RWPE2 (cell line): Measurements from ENCODE around the gene CENPK.

Experiments used
- ATAC-seq: fragments of 200-7000 bp; cut with Tn5 transposase; 3 replicates; pipeline ENCODE4 v1.9.1; 2021; ENCODE audit warnings: low read depth
- DNase-seq: peaks from one replicate; pipeline ENCODE4 v3.0.0-alpha.2; 2020; ENCODE audit warnings: low spot score
- H3K27ac ChIP-seq: fragments of 450-650 bp; 2 replicates; pipeline ENCODE4 v1.5.1; 2017; ENCODE audit warnings: mild to moderate bottlenecking; ENCODE audit not compliant: poor library complexity, severe bottlenecking
- H3K27me3 ChIP-seq: fragments of 250-450 bp; sonication (Bioruptor Pico); 2 replicates; pipeline ENCODE4 v1.5.1; 2021; ENCODE audit warnings: mild to moderate bottlenecking, moderate library complexity; ENCODE audit not compliant: insufficient read depth, poor library complexity, severe bottlenecking
- H3K36me3 ChIP-seq: fragments of 250-450 bp; sonication (Bioruptor Pico); 2 replicates; pipeline ENCODE4 v1.5.1; 2020; ENCODE audit warnings: low read depth, mild to moderate bottlenecking, moderate library complexity
- H3K4me1 ChIP-seq: fragments of 250-450 bp; sonication (Bioruptor Pico); 2 replicates; pipeline ENCODE4 v1.5.1; 2021; ENCODE audit warnings: mild to moderate bottlenecking, moderate library complexity; ENCODE audit not compliant: insufficient read depth, poor library complexity, severe bottlenecking
- H3K4me3 ChIP-seq: fragments of 250-450 bp; sonication (Bioruptor Pico); 2 replicates; pipeline ENCODE4 v1.5.1; 2021; ENCODE audit warnings: mild to moderate bottlenecking, moderate library complexity; ENCODE audit not compliant: severe bottlenecking
- H3K9me3 ChIP-seq: fragments of 250-450 bp; sonication (Bioruptor Pico); 2 replicates; pipeline ENCODE4 v1.5.1; 2021; ENCODE audit warnings: mild to moderate bottlenecking, moderate library complexity; ENCODE audit not compliant: severe bottlenecking
- TF ChIP-seq, protein P1 (sequence below): fragments of 450-650 bp; IDR thresholded peaks from one replicate; pipeline ENCODE4 v1.5.1; 2017; ENCODE audit warnings: mild to moderate bottlenecking, moderate library complexity; ENCODE audit not compliant: poor library complexity, severe bottlenecking

Gene CENPK

DNA sequence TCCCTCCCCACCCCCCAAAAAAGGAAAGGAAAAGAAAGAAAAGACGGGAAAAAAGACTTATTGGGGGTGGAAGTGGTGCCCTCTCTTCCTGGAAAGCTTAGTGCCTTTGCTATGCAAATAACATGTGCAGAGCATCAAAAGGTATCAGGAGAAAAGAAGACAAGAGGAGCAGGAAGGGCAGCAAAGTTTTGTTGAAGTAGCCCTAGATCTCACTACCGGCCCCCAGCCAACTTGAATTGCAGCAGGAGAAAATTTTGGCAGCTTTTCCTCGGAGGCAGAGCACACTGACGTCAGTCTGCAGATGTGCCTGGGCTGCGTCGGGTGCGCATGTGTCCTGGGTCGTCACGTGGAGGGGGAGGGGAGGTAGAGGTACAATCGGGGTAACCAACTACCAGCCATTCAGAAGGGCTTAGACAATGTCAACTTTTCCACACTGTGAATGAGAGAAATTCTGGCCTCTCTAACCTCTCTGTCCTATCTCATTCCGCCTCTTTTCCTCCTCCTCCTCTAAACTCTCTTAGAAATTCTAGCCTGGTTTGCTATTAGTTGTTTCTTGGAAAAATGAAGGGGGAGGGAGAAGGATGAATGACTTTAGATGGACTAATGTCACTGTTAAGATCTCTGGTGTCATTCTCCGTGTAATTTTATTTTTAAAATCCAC is 81.2 kb downstream of the CENPK start, which contains the start of gene ADAMTS6:
ADAMTS6 (minus strand) TSS at position 286 of the 661 bp plus-strand sequence. CDS start 8,247 bp downstream, outside the sequence.
- H3K9me3 ChIP-seq, result no peaks in the 10 kb centered on the region
- H3K36me3 ChIP-seq, result no peaks in the 10 kb centered on the region
- H3K4me3 ChIP-seq, result peak within 1 kb of the TSS; percentile 45
- TF ChIP-seq, protein P1, sequence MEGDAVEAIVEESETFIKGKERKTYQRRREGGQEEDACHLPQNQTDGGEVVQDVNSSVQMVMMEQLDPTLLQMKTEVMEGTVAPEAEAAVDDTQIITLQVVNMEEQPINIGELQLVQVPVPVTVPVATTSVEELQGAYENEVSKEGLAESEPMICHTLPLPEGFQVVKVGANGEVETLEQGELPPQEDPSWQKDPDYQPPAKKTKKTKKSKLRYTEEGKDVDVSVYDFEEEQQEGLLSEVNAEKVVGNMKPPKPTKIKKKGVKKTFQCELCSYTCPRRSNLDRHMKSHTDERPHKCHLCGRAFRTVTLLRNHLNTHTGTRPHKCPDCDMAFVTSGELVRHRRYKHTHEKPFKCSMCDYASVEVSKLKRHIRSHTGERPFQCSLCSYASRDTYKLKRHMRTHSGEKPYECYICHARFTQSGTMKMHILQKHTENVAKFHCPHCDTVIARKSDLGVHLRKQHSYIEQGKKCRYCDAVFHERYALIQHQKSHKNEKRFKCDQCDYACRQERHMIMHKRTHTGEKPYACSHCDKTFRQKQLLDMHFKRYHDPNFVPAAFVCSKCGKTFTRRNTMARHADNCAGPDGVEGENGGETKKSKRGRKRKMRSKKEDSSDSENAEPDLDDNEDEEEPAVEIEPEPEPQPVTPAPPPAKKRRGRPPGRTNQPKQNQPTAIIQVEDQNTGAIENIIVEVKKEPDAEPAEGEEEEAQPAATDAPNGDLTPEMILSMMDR, result no peak
- peaks cover 18% of the 10 kb centered on the region for H3K4me1 ChIP-seq
- ATAC-seq, result peak; percentile 66
- no peaks in the 10 kb centered on the region for H3K27me3 ChIP-seq
- H3K27ac ChIP-seq, result peak within 1 kb of the TSS; percentile 78
- peak; percentile 91 for DNase-seq

DNA sequence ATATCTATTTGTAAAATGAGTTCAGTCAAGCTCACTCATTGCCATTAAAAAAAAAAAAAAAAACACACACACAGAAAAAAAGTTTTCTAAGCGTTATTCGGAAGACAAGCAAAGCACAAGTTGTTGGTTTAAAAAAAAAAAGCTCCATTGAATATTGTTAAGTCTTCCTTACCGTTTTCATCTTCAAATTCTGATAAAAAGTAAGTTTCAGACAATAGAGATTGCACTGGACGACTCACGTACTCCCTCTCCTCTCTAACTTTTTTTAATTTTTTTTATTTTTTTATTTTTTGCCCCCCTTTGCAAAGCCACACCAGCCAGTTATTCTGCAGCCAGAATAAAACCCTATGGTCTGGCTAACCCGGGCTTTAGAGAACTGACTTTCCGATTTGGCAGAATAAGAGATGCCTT is 81.8 kb downstream of the CENPK start:
- H3K4me3 ChIP-seq, result peak overlapping the region; percentile 45
- TF ChIP-seq, protein P1, result no peak

DNA sequence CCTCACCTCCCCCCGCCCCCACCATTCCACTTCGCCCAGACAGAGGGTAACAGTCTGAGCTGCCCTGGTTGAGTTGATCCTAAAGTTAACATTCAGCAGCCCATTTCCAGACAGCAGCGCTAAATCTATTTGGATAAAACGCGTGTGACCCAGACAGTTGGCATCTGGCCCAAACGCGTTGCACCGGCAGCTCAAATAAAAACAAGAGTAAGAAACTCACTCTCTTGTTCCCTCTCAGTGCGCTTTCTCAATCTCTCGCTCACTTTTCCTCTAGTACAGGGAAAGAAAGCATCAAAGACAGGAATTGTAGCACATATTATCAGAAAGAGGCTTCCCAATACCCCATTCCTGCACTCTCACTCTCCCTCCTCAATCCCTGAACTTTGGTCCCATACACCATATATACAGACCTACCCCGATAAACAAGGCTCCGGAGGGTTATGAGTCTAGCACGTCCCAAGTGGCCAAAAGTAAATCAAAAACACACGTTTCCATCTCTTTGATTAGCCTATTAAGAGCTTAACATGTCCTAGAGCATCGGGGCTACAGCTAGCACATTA is 82.6 kb downstream of the CENPK start:
- TF ChIP-seq, protein P1, result no peak
- DNase-seq, result peak; percentile 58
- no peaks in the 10 kb centered on the region for H3K36me3 ChIP-seq
- H3K27ac ChIP-seq, result peak overlapping the region; percentile 78
- peak; percentile 38 for ATAC-seq
- peaks cover 19% of the 10 kb centered on the region for H3K4me1 ChIP-seq
- peak overlapping the region; percentile 45 for H3K4me3 ChIP-seq
- H3K27me3 ChIP-seq, result no peaks in the 10 kb centered on the region
- H3K9me3 ChIP-seq, result no peaks in the 10 kb centered on the region

More for the DNA sequence above, 81.8 kb downstream of the CENPK start:
- ATAC-seq (peak; percentile 4; the same call in 1 of the 3 replicates), DNase-seq (no peak)
- Histone ChIP-seq H3K36me3 (no peaks in the 10 kb centered on the region), H3K27me3 (no peaks in the 10 kb centered on the region), H3K9me3 (no peaks in the 10 kb centered on the region), H3K27ac (peak overlapping the region; percentile 78), H3K4me1 (peaks cover 18% of the 10 kb centered on the region)

DNA sequence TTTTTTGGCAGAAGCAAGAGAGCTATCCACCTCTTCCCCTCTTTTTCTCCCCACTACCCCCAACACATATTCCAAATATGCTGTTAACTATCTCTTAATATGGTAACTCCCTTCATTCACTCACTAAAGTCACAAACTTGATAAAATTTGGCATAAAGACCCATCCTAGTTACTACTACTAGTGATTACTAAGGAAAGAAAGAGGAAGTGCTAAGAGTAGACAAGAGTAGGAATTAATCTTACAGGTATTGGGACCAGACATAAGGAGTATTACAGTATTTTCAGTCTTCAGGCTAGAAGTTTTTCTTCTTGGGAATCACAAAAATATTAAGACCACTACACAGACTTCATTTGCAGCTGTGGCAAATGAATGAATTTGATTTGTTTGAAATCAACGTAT is 83.4 kb downstream of the CENPK start:
- DNase-seq (no peak), ATAC-seq (no peak)
- TF ChIP-seq, protein P1, result no peak
- no peaks in the 10 kb centered on the region for H3K36me3 ChIP-seq
- H3K4me1 ChIP-seq, result peaks cover 25% of the 10 kb centered on the region
- H3K27ac ChIP-seq, result peak overlapping the region; percentile 78
- H3K9me3 ChIP-seq, result no peaks in the 10 kb centered on the region
- H3K4me3 ChIP-seq, result peak overlapping the region; percentile 45
- no peaks in the 10 kb centered on the region for H3K27me3 ChIP-seq

DNA sequence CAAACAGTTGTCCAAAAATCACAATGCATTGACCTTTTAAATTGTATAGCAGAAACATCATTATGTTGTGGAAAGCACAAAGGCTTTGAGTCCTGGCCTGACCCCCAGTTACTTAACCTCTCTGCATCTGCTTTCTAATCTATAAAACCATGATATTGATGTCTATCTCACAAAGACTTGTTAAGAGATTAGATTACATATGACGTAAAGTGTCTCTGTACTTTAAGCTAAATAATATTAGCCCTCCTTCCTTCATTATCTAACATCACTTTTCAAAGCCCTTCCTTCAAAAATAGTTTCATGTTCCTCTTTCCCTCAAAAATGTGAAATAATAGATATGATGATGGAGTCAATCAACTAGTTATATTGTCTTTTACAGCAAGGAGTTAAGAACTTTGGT is 84.6 kb downstream of the CENPK start:
- no peak for DNase-seq
- Histone ChIP-seq H3K9me3 (no peaks in the 10 kb centered on the region), H3K27ac (peak overlapping the region; percentile 78), H3K27me3 (no peaks in the 10 kb centered on the region), H3K4me1 (peaks cover 23% of the 10 kb centered on the region), H3K36me3 (peaks cover 6% of the 10 kb centered on the region; the same call in 1 of the 2 replicates), H3K4me3 (peak overlapping the region; percentile 45)
- ATAC-seq, result no peak
- TF ChIP-seq, protein P1, result no peak
